Aortic smooth muscle cell (primary cell): ENCODE data around the gene CYP2C8. TPM values are rescaled to one million over a fixed set of nuclear protein-coding genes. Genes with fewer than 3 reads are reported as not detected.

ENCODE experiments used
- total RNA-seq: library from RNA; depleted of rRNA; stranded (reverse); fragments of >200 nt; gene quantifications from 2 replicates; pipeline ENCODE4 v1.2.3, GENCODE V29; 2014

Gene CYP2C8
- not detected in 2 replicates for total RNA-seq

DNA sequence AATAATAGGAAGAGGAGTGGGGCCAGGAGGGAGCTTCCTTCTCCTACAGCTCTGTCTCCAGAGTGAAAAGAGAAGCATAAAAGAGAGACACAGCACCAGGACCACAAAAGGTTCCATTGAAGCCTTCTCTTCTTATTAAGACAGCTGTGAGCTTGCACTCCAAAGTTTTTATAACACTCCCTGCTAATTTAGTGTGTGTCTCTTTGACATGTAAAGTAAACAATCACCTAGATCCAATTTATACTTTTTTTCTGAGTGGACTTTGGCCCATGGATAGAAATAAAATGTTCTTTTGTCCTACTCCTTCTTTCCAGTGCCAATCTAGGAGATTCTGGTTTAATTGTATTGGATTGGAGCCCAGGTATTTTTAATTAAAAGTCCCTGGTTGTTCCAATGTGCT, at the start of gene CYP2C8:
Gene CYP2C8, minus strand, starts transcription at position 212 of the 400 bp plus-strand sequence. Its CDS starts 95 bp downstream, at position 117.

Other genes with a start within 250 kb of the CYP2C8 start
- not detected in 2 replicates for gene CYP2C9, start 130.8 kb downstream of the CYP2C8 start, total RNA-seq
- not detected in 2 replicates for gene ACSM6, start 124.7 kb upstream of the CYP2C8 start, total RNA-seq
- 27.9 and 53.8 TPM in 2 replicates for gene PDLIM1, start 221.5 kb upstream of the CYP2C8 start, total RNA-seq